ENCODE measurements around the gene ERAP2.
"Not testable (repeated sequence)": the region's sequence is repeated elsewhere in the genome, so short reads cannot be mapped to it uniquely, and the experiment has no call there.

ERAP2 gene

GRCh38 chr5:96876292-96876850 is at the start of gene ERAP2:
ERAP2 (plus strand) TSS chr5:96876500; CDS start chr5:96879686, 3,186 bp downstream.
- DNase-seq = peak in 1 of 2 experiments; percentile 25

- no peak for DNase-seq
Observed at GRCh38 chr5:96829297-96829696, 47.0 kb upstream of the ERAP2 start.

GRCh38 chr5:96834016-96834415 is 42.3 kb upstream of the ERAP2 start:
- no peak for DNase-seq

- DNase-seq = no peak
Observed at GRCh38 chr5:96835791-96836191, 40.5 kb upstream of the ERAP2 start.

- DNase-seq = no peak
Observed at GRCh38 chr5:96836817-96837216, 39.5 kb upstream of the ERAP2 start.

GRCh38 chr5:96837303-96837702 is 39.0 kb upstream of the ERAP2 start:
- no peak for DNase-seq

GRCh38 chr5:96838201-96839070 is 37.9 kb upstream of the ERAP2 start:
- DNase-seq = no peak

GRCh38 chr5:96839071-96839592 is 37.2 kb upstream of the ERAP2 start:
- DNase-seq = no peak

- DNase-seq = not testable (repeated sequence)
Observed at GRCh38 chr5:96841931-96842330, 34.4 kb upstream of the ERAP2 start.

GRCh38 chr5:96843140-96843539 is 33.2 kb upstream of the ERAP2 start:
- no peak for DNase-seq

GRCh38 chr5:96844481-96844990 is 31.8 kb upstream of the ERAP2 start:
- no peak for DNase-seq

- no peak for DNase-seq
Observed at GRCh38 chr5:96851312-96852062, 24.8 kb upstream of the ERAP2 start.

GRCh38 chr5:96852759-96853158 is 23.5 kb upstream of the ERAP2 start:
- no peak for DNase-seq

- DNase-seq = no peak
Observed at GRCh38 chr5:96854067-96854466, 22.2 kb upstream of the ERAP2 start.

- no peak for DNase-seq
Observed at GRCh38 chr5:96855031-96855872, 21.0 kb upstream of the ERAP2 start.

- DNase-seq = no peak
Observed at GRCh38 chr5:96856371-96856770, 19.9 kb upstream of the ERAP2 start.

- DNase-seq = no peak
Observed at GRCh38 chr5:96857454-96857853, 18.8 kb upstream of the ERAP2 start.

- no peak for DNase-seq
Observed at GRCh38 chr5:96857924-96858323, 18.4 kb upstream of the ERAP2 start.

GRCh38 chr5:96859375-96859774 is 16.9 kb upstream of the ERAP2 start:
- DNase-seq = no peak

- DNase-seq = no peak
Observed at GRCh38 chr5:96861076-96861475, 15.2 kb upstream of the ERAP2 start.

- no peak for DNase-seq
Observed at GRCh38 chr5:96863114-96863513, 13.2 kb upstream of the ERAP2 start.

GRCh38 chr5:96863949-96864584 is 12.2 kb upstream of the ERAP2 start:
- DNase-seq = peak in 1 of 2 experiments; percentile 38
